Sigmoid colon (tissue), 4 donors: ENCODE results near the gene EXOSC2.
A peak's percentile ranks its signal among the peaks of the same experiment; 100 is the strongest.

Experiments used
- EP300 ChIP-seq, 4 donors: sonication (generic); formaldehyde crosslinking; IDR thresholded peaks; one replicate each; pipeline ENCODE4 v1.6.1; 2017; ENCODE audit warnings: antibody characterized with exemption in 4 of 4
- POLR2AphosphoS5 ChIP-seq, 4 donors: sonication (generic); formaldehyde crosslinking; IDR thresholded peaks; one replicate each; pipeline ENCODE4 v1.6.1; 2017; ENCODE audit warnings: antibody characterized with exemption in 4 of 4
- TF ChIP-seq, protein P1 (sequence below), 4 experiments: fragments of 450-650 bp in 3 of 4; fragments of 200-600 bp in 1 of 4; IDR thresholded peaks; one replicate each; pipeline ENCODE4 v1.5.1; 2016 to 2019; ENCODE audit warnings: antibody characterized with exemption in 4 of 4, mild to moderate bottlenecking in 3 of 4, moderate library complexity in 2 of 4

- TF ChIP-seq, protein P1, sequence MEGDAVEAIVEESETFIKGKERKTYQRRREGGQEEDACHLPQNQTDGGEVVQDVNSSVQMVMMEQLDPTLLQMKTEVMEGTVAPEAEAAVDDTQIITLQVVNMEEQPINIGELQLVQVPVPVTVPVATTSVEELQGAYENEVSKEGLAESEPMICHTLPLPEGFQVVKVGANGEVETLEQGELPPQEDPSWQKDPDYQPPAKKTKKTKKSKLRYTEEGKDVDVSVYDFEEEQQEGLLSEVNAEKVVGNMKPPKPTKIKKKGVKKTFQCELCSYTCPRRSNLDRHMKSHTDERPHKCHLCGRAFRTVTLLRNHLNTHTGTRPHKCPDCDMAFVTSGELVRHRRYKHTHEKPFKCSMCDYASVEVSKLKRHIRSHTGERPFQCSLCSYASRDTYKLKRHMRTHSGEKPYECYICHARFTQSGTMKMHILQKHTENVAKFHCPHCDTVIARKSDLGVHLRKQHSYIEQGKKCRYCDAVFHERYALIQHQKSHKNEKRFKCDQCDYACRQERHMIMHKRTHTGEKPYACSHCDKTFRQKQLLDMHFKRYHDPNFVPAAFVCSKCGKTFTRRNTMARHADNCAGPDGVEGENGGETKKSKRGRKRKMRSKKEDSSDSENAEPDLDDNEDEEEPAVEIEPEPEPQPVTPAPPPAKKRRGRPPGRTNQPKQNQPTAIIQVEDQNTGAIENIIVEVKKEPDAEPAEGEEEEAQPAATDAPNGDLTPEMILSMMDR (IDR thresholded peaks at IDR 0.05), result peak; percentile 44 to 81 (median 75)
- TF ChIP-seq EP300 (IDR thresholded peaks at IDR 0.05) (no peak), POLR2AphosphoS5 (IDR thresholded peaks at IDR 0.05) (no peak)
Observed at GRCh38 chr9:130682421-130683121, 11.0 kb upstream of the EXOSC2 start.
